ENCODE measurements around the gene ERV3-1. TPM values are rescaled to one million over a fixed set of nuclear protein-coding genes. Genes with fewer than 3 reads are reported as not detected.

The ERV3-1 gene
- total and polyA plus RNA-seq, 2 experiments from 2014 or later: 15.3 to 26.8 TPM

GRCh38 chr7:64990936-64991335 lies 15.6 kb downstream of the ERV3-1 start, which contains the start of gene ZNF117:
ZNF117 (minus strand) TSS chr7:64991036.
- Histone ChIP-seq H3K4me1 (ENCODE audit: insufficient read depth) (no peaks in the 10 kb centered on the region), H3K4me2 (no peak within 1 kb of the TSS), H4K20me1 (replicated peaks; ENCODE audit: insufficient read depth) (no peaks in the 10 kb centered on the region), H2AFZ (no peak within 1 kb of the TSS), H3K4me3 (no peak within 1 kb of the TSS), H3K9me2 (ENCODE audit: insufficient read depth) (peaks cover under 1% of the 10 kb centered on the region; the same call in 1 of the 2 replicates), H3K79me2 (replicated peaks; ENCODE audit: insufficient read depth) (no peaks in the 10 kb centered on the region), H3K36me3 (ENCODE audit: insufficient read depth) (peaks cover 10% of the 10 kb centered on the region), H3K27ac (ENCODE audit: low read depth) (no peak within 1 kb of the TSS), H3K27me3 (ENCODE audit: insufficient read depth) (no peaks in the 10 kb centered on the region), H3F3A (replicated peaks; ENCODE audit: low read depth) (no peaks in the 10 kb centered on the region)
- peaks cover 91% of the 10 kb centered on the region for H3K9me3 Mint-ChIP-seq
- no peak within 1 kb of the TSS for H3K4me3 Mint-ChIP-seq
- TF ChIP-seq REST (IDR thresholded peaks at IDR 0.05; ENCODE audit: unreplicated experiment) (no peak), ETS1 (IDR thresholded peaks at IDR 0.05) (no peak), EZH2phosphoT487 (IDR thresholded peaks at IDR 0.05; ENCODE audit: unreplicated experiment) (no peak), EZH2 (IDR thresholded peaks at IDR 0.05; ENCODE audit: low read depth, unreplicated experiment) (no peak), STAT1 (IDR thresholded peaks at IDR 0.05; ENCODE audit: unreplicated experiment) (no peak), NANOG (IDR thresholded peaks at IDR 0.05; ENCODE audit: borderline replicate concordance) (no peak), POLR2AphosphoS5 (IDR thresholded peaks at IDR 0.05; ENCODE audit: low read depth) (no peak), CREB1 (CRISPR knock-in tag; IDR thresholded peaks at IDR 0.05; ENCODE audit: low read depth) (no peak), ZNF331 (CRISPR knock-in tag; IDR thresholded peaks at IDR 0.05; ENCODE audit: low read depth) (no peak), ZNF114 (CRISPR knock-in tag; IDR thresholded peaks at IDR 0.05) (no peak)
- TF ChIP-seq, protein P1, sequence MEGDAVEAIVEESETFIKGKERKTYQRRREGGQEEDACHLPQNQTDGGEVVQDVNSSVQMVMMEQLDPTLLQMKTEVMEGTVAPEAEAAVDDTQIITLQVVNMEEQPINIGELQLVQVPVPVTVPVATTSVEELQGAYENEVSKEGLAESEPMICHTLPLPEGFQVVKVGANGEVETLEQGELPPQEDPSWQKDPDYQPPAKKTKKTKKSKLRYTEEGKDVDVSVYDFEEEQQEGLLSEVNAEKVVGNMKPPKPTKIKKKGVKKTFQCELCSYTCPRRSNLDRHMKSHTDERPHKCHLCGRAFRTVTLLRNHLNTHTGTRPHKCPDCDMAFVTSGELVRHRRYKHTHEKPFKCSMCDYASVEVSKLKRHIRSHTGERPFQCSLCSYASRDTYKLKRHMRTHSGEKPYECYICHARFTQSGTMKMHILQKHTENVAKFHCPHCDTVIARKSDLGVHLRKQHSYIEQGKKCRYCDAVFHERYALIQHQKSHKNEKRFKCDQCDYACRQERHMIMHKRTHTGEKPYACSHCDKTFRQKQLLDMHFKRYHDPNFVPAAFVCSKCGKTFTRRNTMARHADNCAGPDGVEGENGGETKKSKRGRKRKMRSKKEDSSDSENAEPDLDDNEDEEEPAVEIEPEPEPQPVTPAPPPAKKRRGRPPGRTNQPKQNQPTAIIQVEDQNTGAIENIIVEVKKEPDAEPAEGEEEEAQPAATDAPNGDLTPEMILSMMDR (conservative IDR thresholded peaks at IDR 0.05; ENCODE audit: low read depth in 2 of 2): no peak
- TF ChIP-seq, protein P2, sequence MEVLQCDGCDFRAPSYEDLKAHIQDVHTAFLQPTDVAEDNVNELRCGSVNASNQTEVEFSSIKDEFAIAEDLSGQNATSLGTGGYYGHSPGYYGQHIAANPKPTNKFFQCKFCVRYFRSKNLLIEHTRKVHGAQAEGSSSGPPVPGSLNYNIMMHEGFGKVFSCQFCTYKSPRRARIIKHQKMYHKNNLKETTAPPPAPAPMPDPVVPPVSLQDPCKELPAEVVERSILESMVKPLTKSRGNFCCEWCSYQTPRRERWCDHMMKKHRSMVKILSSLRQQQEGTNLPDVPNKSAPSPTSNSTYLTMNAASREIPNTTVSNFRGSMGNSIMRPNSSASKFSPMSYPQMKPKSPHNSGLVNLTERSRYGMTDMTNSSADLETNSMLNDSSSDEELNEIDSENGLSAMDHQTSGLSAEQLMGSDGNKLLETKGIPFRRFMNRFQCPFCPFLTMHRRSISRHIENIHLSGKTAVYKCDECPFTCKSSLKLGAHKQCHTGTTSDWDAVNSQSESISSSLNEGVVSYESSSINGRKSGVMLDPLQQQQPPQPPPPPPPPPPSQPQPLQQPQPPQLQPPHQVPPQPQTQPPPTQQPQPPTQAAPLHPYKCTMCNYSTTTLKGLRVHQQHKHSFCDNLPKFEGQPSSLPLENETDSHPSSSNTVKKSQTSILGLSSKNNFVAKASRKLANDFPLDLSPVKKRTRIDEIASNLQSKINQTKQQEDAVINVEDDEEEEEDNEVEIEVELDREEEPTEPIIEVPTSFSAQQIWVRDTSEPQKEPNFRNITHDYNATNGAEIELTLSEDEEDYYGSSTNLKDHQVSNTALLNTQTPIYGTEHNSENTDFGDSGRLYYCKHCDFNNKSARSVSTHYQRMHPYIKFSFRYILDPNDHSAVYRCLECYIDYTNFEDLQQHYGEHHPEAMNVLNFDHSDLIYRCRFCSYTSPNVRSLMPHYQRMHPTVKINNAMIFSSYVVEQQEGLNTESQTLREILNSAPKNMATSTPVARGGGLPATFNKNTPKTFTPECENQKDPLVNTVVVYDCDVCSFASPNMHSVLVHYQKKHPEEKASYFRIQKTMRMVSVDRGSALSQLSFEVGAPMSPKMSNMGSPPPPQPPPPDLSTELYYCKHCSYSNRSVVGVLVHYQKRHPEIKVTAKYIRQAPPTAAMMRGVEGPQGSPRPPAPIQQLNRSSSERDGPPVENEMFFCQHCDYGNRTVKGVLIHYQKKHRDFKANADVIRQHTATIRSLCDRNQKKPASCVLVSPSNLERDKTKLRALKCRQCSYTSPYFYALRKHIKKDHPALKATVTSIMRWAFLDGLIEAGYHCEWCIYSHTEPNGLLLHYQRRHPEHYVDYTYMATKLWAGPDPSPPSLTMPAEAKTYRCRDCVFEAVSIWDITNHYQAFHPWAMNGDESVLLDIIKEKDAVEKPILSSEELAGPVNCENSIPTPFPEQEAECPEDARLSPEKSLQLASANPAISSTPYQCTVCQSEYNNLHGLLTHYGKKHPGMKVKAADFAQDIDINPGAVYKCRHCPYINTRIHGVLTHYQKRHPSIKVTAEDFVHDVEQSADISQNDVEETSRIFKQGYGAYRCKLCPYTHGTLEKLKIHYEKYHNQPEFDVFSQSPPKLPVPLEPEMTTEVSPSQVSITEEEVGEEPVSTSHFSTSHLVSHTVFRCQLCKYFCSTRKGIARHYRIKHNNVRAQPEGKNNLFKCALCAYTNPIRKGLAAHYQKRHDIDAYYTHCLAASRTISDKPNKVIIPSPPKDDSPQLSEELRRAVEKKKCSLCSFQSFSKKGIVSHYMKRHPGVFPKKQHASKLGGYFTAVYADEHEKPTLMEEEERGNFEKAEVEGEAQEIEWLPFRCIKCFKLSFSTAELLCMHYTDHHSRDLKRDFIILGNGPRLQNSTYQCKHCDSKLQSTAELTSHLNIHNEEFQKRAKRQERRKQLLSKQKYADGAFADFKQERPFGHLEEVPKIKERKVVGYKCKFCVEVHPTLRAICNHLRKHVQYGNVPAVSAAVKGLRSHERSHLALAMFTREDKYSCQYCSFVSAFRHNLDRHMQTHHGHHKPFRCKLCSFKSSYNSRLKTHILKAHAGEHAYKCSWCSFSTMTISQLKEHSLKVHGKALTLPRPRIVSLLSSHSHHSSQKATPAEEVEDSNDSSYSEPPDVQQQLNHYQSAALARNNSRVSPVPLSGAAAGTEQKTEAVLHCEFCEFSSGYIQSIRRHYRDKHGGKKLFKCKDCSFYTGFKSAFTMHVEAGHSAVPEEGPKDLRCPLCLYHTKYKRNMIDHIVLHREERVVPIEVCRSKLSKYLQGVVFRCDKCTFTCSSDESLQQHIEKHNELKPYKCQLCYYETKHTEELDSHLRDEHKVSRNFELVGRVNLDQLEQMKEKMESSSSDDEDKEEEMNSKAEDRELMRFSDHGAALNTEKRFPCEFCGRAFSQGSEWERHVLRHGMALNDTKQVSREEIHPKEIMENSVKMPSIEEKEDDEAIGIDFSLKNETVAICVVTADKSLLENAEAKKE (CRISPR knock-in tag; IDR thresholded peaks at IDR 0.05): no peak
- H3K4me1 Mint-ChIP-seq: no peaks in the 10 kb centered on the region
- no peak within 1 kb of the TSS for H3K27ac Mint-ChIP-seq
- peaks cover 2% of the 10 kb centered on the region for H3K27me3 Mint-ChIP-seq (ENCODE audit: insufficient read depth, low read depth, poor library complexity)
- DNase-seq (ENCODE audit: low spot score) (no peak), ATAC-seq (no peak)
- peaks cover 97% of the 10 kb centered on the region for H3K36me3 Mint-ChIP-seq (ENCODE audit: low read depth)

Data from GM23338 (cell line).